HG03060 (cell line): Measurements from ENCODE around the gene DAPK1.
"Not testable (repeated sequence)": the region's sequence is repeated elsewhere in the genome, so short reads cannot be mapped to it uniquely, and the experiment has no call there.

Experiments used
- ATAC-seq: cut with Tn5 transposase; IDR thresholded peaks from one replicate; pipeline ENCODE4 v1.9.1; 2021; ENCODE audit warnings: low read depth, moderate number of reproducible peaks; ENCODE audit not compliant: unreplicated experiment

DAPK1 gene

DNA sequence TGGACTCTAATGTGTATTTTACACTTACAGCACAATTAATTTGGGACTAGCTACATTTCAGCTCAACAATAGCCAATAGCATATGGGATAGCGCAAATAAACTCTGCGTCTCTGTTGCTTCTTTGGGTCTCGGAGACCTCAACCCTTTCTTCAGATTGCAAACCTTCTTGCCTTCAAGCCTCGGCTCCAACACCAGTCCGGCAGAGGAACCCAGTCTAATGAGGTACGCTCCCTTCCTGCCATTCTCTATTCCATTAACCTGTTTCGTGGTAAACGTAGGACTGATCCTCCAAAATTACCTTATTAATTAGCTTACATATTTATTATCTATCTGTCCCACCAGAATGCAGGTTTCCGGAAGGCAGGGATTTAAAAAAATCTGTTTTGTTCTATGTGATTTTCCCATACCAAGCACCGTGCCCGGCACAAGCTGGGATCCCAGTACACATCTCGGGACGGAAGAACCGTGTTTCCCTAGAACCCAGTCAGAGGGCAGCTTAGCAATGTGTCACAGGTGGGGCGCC is 525 bp upstream of the DAPK1 start:
- ATAC-seq: no peak

DNA sequence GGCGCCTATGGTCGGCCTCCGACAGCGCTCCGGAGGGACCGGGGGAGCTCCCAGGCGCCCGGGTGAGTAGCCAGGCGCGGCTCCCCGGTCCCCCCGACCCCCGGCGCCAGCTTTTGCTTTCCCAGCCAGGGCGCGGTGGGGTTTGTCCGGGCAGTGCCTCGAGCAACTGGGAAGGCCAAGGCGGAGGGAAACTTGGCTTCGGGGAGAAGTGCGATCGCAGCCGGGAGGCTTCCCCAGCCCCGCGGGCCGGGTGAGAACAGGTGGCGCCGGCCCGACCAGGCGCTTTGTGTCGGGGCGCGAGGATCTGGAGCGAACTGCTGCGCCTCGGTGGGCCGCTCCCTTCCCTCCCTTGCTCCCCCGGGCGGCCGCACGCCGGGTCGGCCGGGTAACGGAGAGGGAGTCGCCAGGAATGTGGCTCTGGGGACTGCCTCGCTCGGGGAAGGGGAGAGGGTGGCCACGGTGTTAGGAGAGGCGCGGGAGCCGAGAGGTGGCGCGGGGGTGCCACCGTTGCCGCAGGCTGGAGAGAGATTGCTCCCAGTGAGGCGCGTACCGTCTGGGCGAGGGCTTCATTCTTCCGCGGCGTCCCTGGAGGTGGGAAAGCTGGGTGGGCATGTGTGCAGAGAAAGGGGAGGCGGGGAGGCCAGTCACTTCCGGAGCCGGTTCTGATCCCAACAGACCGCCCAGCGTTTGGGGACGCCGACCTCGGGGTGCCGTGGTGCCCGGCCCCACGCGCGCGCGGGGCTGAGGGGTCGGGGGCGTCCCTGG is 561 bp downstream of the DAPK1 start:
- ATAC-seq: no peak

DNA sequence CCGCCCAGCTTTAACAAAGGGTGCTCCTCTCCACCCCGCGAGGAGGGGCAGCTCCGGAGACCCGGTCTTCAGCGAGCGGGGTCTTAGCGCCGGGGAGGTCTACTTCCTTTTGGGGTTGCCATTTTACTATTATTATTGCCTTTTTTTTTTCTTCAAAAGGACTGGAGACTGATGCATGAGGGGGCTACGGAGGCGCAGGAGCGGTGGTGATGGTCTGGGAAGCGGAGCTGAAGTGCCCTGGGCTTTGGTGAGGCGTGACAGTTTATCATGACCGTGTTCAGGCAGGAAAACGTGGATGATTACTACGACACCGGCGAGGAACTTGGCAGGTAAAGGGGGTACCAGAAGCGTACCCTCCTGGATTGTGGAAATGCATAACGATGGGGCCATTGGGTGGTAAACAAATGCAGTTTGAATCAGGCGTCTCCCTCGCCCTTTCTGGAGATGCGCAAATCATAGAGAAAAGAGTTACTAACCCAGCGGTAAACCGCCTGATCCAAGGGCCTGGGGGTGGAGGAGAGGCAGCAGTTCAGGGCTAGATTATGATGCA is 1.2 kb downstream of the DAPK1 start:
- no peak for ATAC-seq

DNA sequence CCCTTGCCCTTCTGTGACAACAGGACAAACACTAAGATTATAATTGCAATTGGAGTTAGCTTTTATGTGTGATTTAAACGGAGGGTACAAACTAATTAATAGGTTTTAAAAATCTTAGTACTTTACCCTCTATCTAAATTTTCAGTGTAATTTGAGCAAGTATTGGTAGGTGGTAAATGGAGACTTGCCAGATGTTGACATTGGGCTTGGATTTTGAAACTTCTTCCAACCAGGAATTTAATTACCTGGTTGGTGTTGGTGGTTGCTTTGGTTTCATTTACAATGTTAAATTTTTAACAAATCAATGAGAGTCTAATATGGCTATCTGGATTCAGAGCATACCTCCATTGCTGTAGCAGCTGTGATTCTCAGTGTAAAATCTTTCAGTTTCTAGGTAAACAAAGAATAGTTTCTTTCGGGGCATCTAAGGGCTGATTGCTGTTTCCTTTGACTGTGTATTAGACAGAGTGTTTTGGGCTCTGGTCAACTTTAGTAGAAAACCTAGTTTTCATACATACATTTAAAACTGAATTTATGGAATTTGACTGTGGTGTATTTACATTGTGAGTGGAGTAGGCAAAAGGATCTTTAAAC is 1.9 kb downstream of the DAPK1 start:
- peak; percentile 34 for ATAC-seq

DNA sequence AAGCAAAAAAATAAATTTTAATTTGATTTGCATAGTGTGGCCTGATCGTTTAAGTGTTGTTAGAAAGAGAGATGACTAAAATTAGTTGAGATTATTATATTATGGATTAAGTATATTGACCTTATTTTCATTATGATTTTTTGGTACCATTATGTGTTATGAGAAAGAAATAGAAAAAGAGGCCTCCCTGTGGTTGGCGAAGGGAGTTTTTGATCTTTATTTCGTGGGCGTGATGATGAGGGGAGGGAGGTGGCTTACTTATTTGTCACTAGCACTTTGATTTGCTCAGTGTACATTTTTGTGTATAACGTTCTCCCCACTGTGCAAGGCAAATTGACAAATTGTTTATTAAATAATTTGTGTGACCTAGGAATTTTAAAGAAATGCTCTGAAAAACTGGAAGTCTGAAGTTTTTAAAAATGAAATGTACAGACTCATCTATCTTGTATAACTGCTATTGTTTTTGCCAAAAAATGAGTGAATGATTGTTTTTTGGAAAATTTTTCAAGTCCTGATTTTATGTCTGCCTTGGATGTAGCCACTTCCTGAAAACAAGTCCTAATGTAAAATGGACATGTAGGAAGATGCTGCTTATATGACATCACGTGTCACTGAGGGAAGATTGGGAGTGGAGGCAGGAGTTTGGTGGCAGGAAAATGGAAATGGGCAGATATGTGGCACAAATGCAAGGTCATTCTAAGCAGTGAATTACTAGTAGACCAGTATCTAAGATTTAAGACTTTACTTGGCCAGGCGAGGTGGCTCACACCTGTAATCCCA is 3.0 kb downstream of the DAPK1 start:
- ATAC-seq: no peak

DNA sequence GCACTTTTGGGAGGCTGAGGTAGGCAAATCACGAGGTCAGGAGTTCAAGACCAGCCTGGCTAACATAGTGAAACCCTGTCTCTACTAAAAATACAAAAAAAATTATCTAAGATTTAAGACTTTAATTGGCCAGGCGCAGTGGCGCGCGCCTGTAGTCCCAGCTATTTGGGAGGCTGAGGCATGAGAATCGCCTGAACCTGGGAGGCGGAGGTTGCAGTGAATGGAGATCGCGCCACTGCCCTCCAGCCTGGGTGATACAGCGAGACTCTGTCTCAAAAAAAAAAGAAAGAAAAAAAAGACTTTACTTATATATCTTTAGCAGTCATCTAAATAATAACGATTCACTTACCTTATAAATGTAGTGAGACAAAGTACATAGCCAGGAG is 3.6 kb downstream of the DAPK1 start:
- not testable (repeated sequence) for ATAC-seq

DNA sequence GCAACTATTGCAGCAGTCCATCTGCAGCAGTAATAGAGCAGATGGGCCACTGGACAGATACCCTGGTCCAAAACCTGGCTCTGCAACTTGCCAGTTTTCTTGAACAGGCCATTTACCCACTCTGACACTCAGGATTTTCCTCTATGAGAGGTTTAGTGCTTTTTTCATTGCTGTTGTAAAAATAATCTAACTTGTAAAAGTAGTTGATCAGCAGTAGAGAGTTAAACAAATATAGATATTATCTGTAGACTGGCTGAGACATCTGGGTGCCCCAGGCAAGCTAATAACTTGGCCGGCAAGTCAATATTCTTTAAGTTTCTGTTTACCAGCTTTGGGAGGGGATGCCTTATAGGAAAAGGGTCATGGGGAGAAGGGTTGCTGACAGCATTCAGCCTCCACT is 4.1 kb downstream of the DAPK1 start:
- ATAC-seq: no peak

DNA sequence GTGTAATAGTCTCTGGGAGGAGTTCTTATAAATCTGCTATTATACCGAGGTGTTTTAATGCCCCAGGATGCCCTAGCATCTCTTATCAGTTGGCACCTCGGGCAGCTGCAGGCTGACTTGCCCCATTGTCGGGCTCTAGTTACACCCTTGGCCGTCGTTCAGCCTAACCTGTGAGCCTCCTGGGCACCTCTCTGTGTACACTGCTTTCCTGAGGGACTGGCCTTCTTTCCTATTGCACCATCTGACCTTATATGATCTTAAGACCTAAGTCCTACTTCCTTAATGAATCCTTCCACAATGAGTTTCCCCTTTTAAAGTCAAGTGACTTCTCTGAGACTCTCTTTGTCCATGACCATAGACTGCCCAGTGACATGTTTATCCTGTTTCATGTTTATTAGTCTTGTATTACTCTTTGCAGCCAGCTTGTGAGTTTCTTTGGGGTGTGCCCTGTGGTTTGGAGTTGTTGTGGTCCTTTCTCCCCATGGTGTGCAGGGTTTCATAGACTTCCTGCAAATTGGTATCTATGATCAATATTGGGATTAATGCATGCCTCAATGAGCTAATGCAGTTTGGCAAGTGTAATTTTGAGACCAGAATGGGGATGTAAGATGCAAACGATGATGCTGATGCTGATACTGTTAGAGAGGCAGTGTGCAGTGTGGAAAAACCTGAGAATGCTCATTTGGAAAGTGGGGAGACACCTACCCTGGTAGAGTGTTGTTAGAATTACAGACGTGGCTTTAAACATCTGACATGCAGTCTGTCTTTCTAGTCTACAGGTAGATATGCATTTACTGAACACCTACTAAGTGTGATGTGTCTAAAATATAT is 4.9 kb downstream of the DAPK1 start:
- no peak for ATAC-seq

DNA sequence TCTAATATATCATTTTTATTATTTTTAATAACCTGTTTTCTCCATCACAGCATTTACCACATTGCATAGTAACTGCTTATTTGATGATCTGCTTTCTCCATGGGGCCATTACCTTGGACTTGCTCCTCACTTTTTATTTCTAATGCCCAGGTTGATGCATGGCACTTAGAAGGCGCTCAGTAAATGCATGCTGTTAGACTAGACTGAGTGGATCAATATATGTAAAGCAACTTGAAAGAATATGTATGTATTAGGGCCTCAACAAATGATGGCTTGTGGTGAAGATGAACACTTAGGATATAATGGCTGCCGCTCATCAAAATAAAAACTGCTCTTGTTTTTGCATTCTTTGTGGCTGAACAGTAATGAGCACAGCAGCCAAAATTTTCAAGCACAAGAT is 5.8 kb downstream of the DAPK1 start:
- no peak for ATAC-seq

DNA sequence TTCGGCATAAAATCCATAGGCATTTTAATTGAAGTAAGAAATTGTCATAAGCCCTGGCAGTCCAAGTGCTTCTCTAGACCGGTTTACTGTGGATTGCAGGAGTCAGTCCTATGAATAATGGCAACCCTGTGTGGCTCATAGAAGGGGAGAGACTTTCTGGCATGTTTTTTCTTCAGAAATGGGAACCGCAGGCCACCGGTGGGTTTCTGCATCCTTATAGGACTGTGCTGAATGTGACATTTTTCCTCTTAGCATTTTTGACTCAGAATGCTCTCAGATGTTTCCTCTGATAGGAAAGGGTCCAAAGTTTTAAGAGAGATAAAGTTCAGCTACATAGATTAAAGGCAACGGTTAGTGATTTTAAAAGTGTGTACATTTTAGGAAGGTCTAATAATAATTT is 6.3 kb downstream of the DAPK1 start:
- no peak for ATAC-seq

DNA sequence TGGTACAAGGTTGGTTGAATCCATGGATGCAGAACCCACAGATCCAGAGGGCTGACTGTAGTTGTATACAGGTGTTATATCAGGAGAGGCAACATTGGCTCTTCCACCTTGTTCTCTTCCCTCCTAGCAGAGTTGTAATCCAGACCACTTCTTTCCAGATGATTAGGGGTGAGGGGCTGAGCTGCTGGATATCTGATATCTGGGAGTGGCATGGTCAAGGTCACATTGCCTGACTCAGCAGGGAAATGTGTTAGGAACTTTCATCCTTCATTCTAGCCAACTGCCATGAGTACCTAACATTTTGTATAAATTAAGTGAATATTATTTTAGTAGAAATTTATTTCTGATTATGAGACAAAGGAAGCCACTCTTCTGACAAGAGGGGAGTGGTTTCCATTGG is 7.3 kb downstream of the DAPK1 start:
- no peak for ATAC-seq

DNA sequence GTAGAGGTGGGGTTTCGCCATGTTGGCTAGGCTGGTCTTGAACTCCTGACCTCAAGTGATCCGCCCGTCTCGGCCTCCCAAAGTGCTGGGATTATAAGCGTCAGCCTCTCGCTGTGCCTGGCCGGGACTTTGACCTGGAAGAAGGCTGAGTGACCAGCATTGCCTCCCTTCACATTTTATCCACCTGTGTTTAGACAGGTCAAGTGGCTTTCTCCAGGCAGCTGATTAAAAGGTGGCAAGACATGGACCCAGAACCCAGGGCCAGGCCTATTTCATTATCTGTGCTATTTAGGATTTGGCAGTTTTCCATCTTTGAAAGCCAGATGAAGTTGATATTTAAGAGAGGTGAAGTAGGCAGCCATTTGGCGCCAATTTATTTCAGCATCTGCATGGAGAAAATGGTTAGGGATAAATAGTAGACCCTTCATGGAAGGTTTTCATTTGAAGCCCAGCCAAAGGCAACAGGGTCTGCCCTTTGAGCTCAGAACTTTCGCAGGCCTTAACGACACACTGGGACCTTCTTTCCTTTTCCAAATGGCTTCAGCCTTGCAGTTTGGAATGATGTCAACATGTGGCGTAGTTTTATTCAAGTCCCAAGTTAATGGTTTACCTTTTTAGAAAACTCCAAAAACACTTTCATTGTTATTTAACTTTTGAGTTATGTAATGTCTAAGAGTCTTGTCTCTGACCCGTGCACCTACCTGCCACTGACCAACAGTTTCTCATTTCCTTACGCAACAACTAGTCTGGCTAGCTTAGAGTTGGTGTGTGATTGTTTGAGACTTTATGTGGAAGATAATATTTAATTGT is 8.4 kb downstream of the DAPK1 start:
- ATAC-seq: no peak

DNA sequence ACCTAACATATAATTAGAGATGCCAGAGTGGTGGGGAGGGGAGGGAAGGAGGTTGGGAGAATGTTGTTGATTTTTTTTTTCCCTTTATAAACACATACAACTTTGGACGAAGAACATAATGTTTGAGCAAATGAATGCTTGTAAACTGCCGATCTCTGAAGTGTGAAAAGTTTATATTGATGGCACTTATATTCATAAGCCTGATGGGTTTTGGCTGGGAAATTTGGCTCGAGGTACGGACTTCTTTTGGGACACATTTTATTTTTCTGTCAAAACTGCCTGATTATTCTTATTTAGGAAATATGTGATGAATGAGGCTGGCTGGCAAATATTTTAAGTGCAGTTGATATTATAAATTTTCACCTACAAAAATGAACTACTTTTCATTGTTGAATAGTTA is 9.9 kb downstream of the DAPK1 start:
- ATAC-seq: no peak

DNA sequence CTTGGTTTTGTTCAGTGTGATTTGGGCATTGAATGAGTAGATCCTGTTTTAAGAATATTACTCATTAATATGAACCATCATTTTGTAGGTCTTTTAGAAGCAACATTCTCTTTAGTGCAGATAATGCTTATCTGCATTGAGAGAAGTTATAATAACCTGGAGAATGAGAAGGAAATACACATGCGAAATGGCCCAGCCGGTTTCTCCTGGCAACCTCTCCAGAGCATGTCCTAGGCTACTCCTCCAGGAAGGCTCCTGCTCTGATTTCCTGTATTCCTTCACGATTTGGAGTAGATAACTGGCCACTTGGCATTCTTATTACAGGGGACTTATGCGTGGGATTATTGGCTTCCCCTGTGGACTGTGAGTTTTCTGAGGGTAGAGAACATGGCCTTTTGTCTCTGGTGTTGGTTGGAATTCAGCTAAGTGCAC is 12.6 kb downstream of the DAPK1 start:
- no peak for ATAC-seq

DNA sequence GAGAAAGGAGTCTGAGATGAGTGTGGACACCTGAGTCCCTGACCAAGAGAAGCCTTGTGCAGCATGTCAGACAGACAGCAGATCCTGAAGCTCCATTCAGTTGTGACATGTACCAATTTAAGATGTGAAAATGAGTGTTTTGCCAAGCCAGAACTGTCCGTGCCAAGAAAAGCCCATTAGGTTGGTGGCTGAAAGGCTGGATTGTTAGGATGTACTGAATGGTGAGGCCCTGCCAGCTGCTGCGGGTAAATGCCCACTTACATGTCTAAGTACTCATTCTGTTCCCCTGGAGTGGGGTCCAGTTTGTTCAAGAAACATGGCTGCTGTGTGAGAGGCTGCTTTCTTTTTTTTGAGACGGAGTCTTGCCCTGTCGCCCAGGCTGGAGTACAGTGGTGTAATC is 14.6 kb downstream of the DAPK1 start:
- no peak for ATAC-seq

DNA sequence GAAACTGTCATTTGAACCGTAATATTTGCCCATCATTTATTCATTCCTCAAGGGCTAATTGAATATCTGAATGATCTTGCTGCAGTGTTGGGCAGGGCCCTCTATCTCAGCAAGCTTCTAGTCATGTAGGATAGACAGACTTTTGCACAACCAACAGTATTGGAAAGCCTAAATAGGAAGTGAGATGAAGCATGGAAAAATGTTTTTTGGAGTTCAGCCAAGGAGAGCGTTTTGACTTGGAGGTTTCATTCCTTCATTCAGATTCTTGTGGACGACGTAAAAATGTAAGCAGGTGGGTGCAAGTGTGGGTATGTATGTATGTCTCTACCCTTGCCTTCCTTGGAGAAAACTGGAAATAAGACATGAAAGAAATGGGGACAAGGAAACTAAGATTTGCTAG is 15.5 kb downstream of the DAPK1 start:
- ATAC-seq: no peak

DNA sequence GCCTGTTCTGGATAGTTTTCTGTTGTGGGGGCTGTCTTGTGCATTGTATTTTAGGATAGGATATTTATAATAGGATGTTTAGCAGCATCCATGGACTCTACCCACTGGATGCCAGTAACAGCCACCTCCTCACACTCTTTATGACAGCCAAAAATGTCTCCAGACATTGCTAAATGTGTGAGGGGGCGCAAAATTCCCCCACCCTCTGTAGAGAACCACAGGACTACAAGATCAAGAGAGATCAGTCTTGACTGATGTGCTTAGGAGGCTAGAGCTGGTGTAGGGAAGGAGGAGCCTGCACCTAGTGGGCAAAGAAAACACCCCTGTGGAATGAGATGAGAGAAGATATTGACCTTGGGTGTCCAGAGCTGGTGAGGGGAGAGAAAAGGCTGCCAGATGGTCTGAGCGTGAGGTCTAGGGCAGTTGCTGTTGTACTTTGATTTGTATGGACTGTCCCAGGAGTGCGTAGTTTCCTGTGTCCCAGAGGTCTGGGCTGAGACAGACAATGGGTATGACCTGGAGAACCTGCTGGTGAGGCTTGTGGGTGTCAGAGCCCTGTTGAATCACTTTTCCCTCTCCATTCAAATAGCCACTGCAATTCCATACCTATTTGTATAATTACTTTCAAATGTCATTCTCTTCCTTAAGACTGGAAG is 16.3 kb downstream of the DAPK1 start:
- ATAC-seq: no peak

DNA sequence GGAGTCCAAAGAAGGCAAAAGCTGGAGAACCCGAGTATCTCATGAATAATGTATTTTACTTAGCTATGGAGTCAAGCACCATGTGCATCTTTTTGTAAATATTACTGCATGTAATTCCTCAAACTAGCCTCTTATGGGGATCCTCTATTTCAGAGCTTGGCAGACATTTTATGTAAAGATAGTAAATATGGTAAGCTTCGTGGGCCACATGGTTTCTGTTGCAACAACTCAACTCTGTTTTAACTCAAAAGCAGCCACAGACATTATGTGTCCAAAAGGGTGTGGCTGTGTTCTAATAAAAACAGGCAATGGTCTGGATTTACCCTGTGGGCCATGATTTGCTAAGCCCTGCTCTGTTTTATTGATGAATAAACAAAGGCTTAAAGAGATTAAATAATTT is 17.3 kb downstream of the DAPK1 start:
- no peak for ATAC-seq

DNA sequence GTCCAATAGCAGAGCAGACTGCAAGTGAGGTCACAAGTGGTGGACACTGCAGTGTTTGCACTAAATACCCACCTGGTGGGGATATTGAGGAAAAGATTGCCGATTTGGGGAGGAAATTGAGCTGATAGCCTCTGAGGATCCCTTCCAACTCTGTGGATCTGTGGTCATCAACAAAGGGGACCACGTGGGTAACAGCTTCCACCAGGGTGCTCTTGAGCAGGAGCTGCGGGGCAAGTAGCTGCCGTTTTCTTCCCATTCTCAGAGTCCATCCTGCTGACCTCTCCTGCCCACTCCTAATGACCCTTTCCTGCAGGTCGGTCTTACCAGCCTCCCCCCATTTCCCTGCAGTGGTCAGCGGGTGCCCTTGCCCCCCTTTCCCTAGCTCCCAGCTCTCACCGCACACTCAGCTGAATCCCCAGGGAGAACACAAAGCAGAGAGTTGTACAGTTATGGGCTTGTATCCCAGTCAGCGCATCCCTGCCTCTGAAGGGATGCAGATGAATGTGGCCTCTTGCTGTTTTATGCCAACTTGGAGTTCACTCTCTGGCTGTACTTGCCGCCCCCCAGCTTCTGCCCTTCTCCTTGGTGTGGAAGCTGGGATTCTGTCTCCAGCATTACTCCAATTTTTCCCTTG is 18.0 kb downstream of the DAPK1 start:
- ATAC-seq: no peak
